HepG2 (cell line): ENCODE measurements around the gene IFIT1B. TPM values are rescaled to one million over a fixed set of nuclear protein-coding genes. Genes with fewer than 3 reads are reported as not detected.

ENCODE experiments used
- AHR ChIP-seq: IDR thresholded peaks from 2 replicates; pipeline ENCODE4 v1.6.1; 2018; ENCODE audit warnings: missing genetic modification reagents, missing compliant biosample characterization
- ATRX ChIP-seq: sonication (generic); formaldehyde crosslinking; IDR thresholded peaks from 2 replicates; pipeline ENCODE4 v1.4.0; 2020; ENCODE audit warnings: missing genetic modification reagents, borderline replicate concordance
- GMEB2 ChIP-seq: IDR thresholded peaks from 2 replicates; pipeline ENCODE4 v1.6.1; 2016; ENCODE audit warnings: missing biosample characterization, missing genetic modification reagents, low read depth
- KAT7 ChIP-seq: IDR thresholded peaks from 2 replicates; pipeline ENCODE4 v1.6.1; 2018; ENCODE audit warnings: borderline replicate concordance, missing compliant biosample characterization
- MLX ChIP-seq: IDR thresholded peaks from 2 replicates; pipeline ENCODE4 v1.6.1; 2016
- MNT ChIP-seq: fragments of 450-650 bp; IDR thresholded peaks from 2 replicates; pipeline ENCODE4 v1.6.1; 2016
- NFIB ChIP-seq: sonication (generic); formaldehyde crosslinking; IDR thresholded peaks from 2 replicates; pipeline ENCODE4 v1.9.0; 2021; ENCODE audit warnings: missing genetic modification reagents, mild to moderate bottlenecking, borderline replicate concordance
- NR2F2 ChIP-seq: IDR thresholded peaks from 2 replicates; pipeline ENCODE4 v1.6.1; 2012; ENCODE audit warnings: low read depth, inconsistent platforms, borderline replicate concordance
- SOX13 ChIP-seq, 3 experiments: fragments of 450-650 bp in 1 of 3; sonication (generic) in 1 of 3; formaldehyde crosslinking in 1 of 3; IDR thresholded peaks in 2 of 3; conservative IDR thresholded peaks in 1 of 3; 2 replicates each; pipeline versions ENCODE4 v1.5.0 to v1.6.1; 2016 to 2020; ENCODE audit warnings: antibody characterized with exemption in 1 of 3, mild to moderate bottlenecking in 1 of 3, missing compliant biosample characterization in 1 of 3, missing genetic modification reagents in 1 of 3, moderate library complexity in 1 of 3
- TCF7 ChIP-seq: sonication (generic); IDR thresholded peaks from 2 replicates; pipeline ENCODE4 v1.6.1; 2016; ENCODE audit warnings: antibody characterized with exemption, low read depth
- TFDP1 ChIP-seq: IDR thresholded peaks from 2 replicates; pipeline ENCODE4 v1.6.1; 2016; ENCODE audit warnings: missing compliant biosample characterization, missing genetic modification reagents, borderline replicate concordance
- ZNF142 ChIP-seq: sonication (generic); formaldehyde crosslinking; IDR thresholded peaks from 2 replicates; pipeline ENCODE4 v1.4.0; 2020; ENCODE audit warnings: missing genetic modification reagents
- ZNF224 ChIP-seq: sonication (generic); formaldehyde crosslinking; IDR thresholded peaks from 2 replicates; pipeline ENCODE4 v1.5.0; 2020; ENCODE audit warnings: mild to moderate bottlenecking, missing genetic modification reagents
- ZNF225 ChIP-seq: sonication (generic); formaldehyde crosslinking; IDR thresholded peaks from 2 replicates; pipeline ENCODE4 v1.4.0; 2020; ENCODE audit warnings: mild to moderate bottlenecking, missing genetic modification reagents
- ZNF317 ChIP-seq: sonication (generic); formaldehyde crosslinking; IDR thresholded peaks from 2 replicates; pipeline ENCODE4 v1.5.0; 2020; ENCODE audit warnings: mild to moderate bottlenecking, missing genetic modification reagents
- ZNF335 ChIP-seq: sonication (generic); formaldehyde crosslinking; IDR thresholded peaks from 2 replicates; pipeline ENCODE4 v1.4.0; 2020; ENCODE audit warnings: missing genetic modification reagents
- ZNF563 ChIP-seq: sonication (generic); formaldehyde crosslinking; IDR thresholded peaks from 2 replicates; pipeline ENCODE4 v1.8.0; 2022; ENCODE audit warnings: mild to moderate bottlenecking, moderate library complexity, missing genetic modification reagents
- polyA plus RNA-seq, 8 experiments: library from polyadenylated mRNA; depleted of rRNA in 3 of 8; stranded (reverse) in 7 of 8; unstranded in 1 of 8; fragments of >200 nt; fragmentation: Illumina TruSeq in 4 of 8; extraction: Trizol in 4 of 8; gene quantifications; 2 replicates each; pipeline versions ENCODE4 v1.2.1 to v1.2.3, GENCODE V29; 2011 to 2016; ENCODE audit warnings: low read depth in 4 of 8, missing spikeins in 1 of 8, mixed read lengths in 1 of 8; ENCODE audit not compliant: insufficient read depth in 1 of 8
- total RNA-seq, 5 experiments: library from RNA; depleted of rRNA; stranded (reverse); fragments of >200 nt; fragmentation: Illumina TruSeq; extraction: Trizol; gene quantifications; 2 replicates each; pipeline ENCODE4 v1.2.3, GENCODE V29; 2016; ENCODE audit warnings: low read depth in 1 of 5

Gene IFIT1B
- total and polyA plus RNA-seq, 2 of the 13 experiments (the other 11 are each of a cell fraction or from before 2014, with no cell fraction given) = not detected

GRCh38 chr10:89414879-89415821 lies 37.3 kb downstream of the IFIT1B start (continued):
- TF ChIP-seq GMEB2 (CRISPR knock-in tag) (no peak), MLX (CRISPR knock-in tag) (no peak), ZNF335 (CRISPR knock-in tag) (no peak), TCF7 (no peak), AHR (CRISPR knock-in tag) (no peak), NR2F2 (no peak), ZNF225 (no peak), ZNF563 (0 out of 2 replicates have a peak, but pooled peaks have one; percentile 4), SOX13 (IDR thresholded peaks at IDR 0.05) (no peak), SOX13 (CRISPR knock-in tag; conservative IDR thresholded peaks at IDR 0.05 in 1 of 2, IDR thresholded peaks at IDR 0.05 in 1 of 2) (no peak), ZNF317 (0 out of 2 replicates have a peak, but pooled peaks have one; percentile 61), KAT7 (CRISPR knock-in tag) (peak; percentile 65; the same call in 1 of the 2 replicates), ZNF224 (0 out of 2 replicates have a peak, but pooled peaks have one; percentile 57), ATRX (no peak), TFDP1 (CRISPR knock-in tag) (peak; percentile 34; the same call in 1 of the 2 replicates), MNT (no peak), ZNF142 (no peak), NFIB (CRISPR knock-in tag) (no peak)
